ENCODE measurements around the gene USP6.

The USP6 gene

DNA sequence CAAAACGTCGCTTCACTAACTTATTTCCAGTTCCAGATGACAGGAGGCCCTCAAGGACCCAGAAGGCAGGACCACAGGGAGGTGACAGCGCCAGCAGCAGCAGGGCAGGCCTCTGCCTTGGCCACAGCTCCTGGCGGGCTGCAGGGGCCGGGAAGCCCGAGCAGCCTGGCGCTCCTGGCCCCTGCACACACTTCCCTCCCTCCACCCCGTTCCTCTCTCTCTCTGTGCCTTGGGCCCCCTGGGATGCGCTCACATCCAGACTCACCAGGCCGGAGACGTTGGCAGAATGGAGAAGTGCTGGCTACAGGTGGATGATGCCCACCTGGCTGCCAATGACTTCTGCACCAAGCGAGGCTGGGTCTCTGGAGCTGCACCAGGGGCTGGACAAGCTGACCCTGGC lies 63.2 kb downstream of the USP6 start:
- Histone ChIP-seq H2AK5ac (ENCODE audit: low read length, severe bottlenecking) (no peak overlapping the region), H2BK5ac (ENCODE audit: low read depth, low read length, poor library complexity, severe bottlenecking) (no peak overlapping the region), H4K91ac (ENCODE audit: low read length) (no peak overlapping the region), H3K9ac (ENCODE audit: low read length) (no peak overlapping the region), H3K4me1 (ENCODE audit: control insufficient read depth, insufficient read depth, low read depth, low read length) (no peaks in the 10 kb centered on the region), H3K9me3 (ENCODE audit: control insufficient read depth, low read length) (peaks cover 86% of the 10 kb centered on the region), H2BK12ac (ENCODE audit: low read length in 2 of 2) (no peak overlapping the region), H3K4me3 (ENCODE audit: insufficient read depth in 1 of 2, low read depth in 1 of 2, low read length in 2 of 2) (peak overlapping the region in 1 of 2 experiments; percentile 60), H4K8ac (ENCODE audit: low read length) (no peak overlapping the region), H3K36me3 (ENCODE audit: control insufficient read depth in 1 of 2, insufficient read depth in 2 of 2, low read depth in 1 of 2, low read length in 2 of 2) (peaks cover 16 to 31% of the 10 kb centered on the region in 2 experiments), H3K27me3 (ENCODE audit: control insufficient read depth in 1 of 2, insufficient read depth in 1 of 2, low read length in 2 of 2) (no peaks in the 10 kb centered on the region), H3K14ac (ENCODE audit: low read length in 2 of 2) (no peak overlapping the region), H3K18ac (ENCODE audit: low read depth in 1 of 2, low read length in 2 of 2) (no peak overlapping the region), H2AFZ (ENCODE audit: low read depth, low read length) (no peak overlapping the region), H3K23ac (ENCODE audit: low read length in 2 of 2) (no peak overlapping the region), H3K4ac (ENCODE audit: low read depth in 1 of 2, low read length in 2 of 2) (no peak overlapping the region), H2BK120ac (ENCODE audit: low read depth, low read length) (no peak overlapping the region), H3K79me1 (replicated peaks; ENCODE audit: low read length, poor library complexity, severe bottlenecking) (peaks cover 4% of the 10 kb centered on the region), H3K27ac (ENCODE audit: low read length, poor library complexity, severe bottlenecking) (no peak overlapping the region), H3K4me2 (ENCODE audit: low read length, poor library complexity, severe bottlenecking) (no peak overlapping the region), H2BK15ac (ENCODE audit: low read depth, poor library complexity, severe bottlenecking) (no peak overlapping the region)
- DNase-seq, result no peak
- WGBS, result 93% methylated on average over 12 of the region's 12 CpGs

GRCh38 chr17:5181509-5182305 lies 65.9 kb downstream of the USP6 start:
- Histone ChIP-seq H2BK12ac (ENCODE audit: low read length in 2 of 2) (no peak overlapping the region), H2BK5ac (ENCODE audit: low read depth, low read length, poor library complexity, severe bottlenecking) (no peak overlapping the region), H3K4me3 (ENCODE audit: insufficient read depth in 1 of 2, low read depth in 1 of 2, low read length in 2 of 2) (peak overlapping the region in 1 of 2 experiments; percentile 60), H2AK5ac (ENCODE audit: low read length, severe bottlenecking) (no peak overlapping the region), H3K9me3 (ENCODE audit: control insufficient read depth, low read length) (peaks cover 97% of the 10 kb centered on the region), H3K4me1 (ENCODE audit: control insufficient read depth, insufficient read depth, low read depth, low read length) (no peaks in the 10 kb centered on the region), H3K36me3 (ENCODE audit: control insufficient read depth in 1 of 2, insufficient read depth in 2 of 2, low read depth in 1 of 2, low read length in 2 of 2) (peaks cover 19 to 34% of the 10 kb centered on the region in 2 experiments), H3K4ac (ENCODE audit: low read depth in 1 of 2, low read length in 2 of 2) (no peak overlapping the region), H3K4me2 (ENCODE audit: low read length, poor library complexity, severe bottlenecking) (no peak overlapping the region), H3K18ac (ENCODE audit: low read depth in 1 of 2, low read length in 2 of 2) (no peak overlapping the region), H2BK15ac (ENCODE audit: low read depth, poor library complexity, severe bottlenecking) (no peak overlapping the region), H3K23ac (ENCODE audit: low read length in 2 of 2) (no peak overlapping the region), H2BK120ac (ENCODE audit: low read depth, low read length) (no peak overlapping the region), H3K79me1 (replicated peaks; ENCODE audit: low read length, poor library complexity, severe bottlenecking) (peaks cover 6% of the 10 kb centered on the region), H4K91ac (ENCODE audit: low read length) (no peak overlapping the region), H2AFZ (ENCODE audit: low read depth, low read length) (no peak overlapping the region), H3K9ac (ENCODE audit: low read length) (no peak overlapping the region), H3K14ac (ENCODE audit: low read length in 2 of 2) (no peak overlapping the region), H3K27me3 (ENCODE audit: control insufficient read depth in 1 of 2, insufficient read depth in 1 of 2, low read length in 2 of 2) (no peaks in the 10 kb centered on the region), H3K27ac (ENCODE audit: low read length, poor library complexity, severe bottlenecking) (no peak overlapping the region), H4K8ac (ENCODE audit: low read length) (no peak overlapping the region)
- 94% methylated on average over 3 of the region's 10 CpGs for WGBS
- DNase-seq, result no peak

DNA sequence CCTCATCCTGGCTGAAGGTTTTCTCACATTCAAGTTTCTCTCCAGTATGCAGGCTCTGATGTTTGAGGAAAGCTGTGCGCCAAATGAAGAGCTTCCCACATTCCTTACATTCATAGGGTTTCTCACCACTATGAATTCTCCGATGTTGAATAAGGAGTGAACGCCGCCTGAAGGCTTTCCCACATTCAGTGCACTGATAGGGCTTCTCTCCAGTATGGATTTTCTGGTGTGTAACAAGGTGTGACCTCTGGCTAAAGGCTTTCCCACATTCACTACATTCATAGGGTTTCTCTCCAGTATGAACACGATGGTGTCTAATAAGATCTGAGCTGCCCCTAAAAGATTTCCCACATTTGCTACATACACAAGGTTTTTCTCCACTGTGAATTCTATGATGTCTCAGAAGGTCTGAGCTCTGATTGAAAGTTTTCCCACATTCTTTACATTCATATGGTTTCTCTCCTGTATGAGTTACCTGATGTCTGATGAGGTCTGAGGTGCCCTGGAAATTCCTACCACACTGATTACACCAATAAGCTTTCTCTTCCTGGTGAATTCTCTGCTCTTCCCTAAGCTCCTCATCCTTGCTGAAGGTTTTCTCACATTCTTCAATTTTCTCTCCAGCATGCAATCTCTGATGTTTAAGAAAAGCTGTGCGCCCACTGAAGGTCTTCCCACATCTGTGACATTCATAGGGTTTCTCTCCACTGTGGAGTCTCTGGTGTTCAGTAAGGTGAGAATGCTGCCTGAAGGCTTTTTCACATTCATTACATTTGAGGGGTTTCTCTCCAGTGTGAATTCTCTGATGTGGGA lies 67.0 kb downstream of the USP6 start:
- peaks cover 7% of the 10 kb centered on the region for H3K79me1 ChIP-seq (replicated peaks; ENCODE audit: low read length, poor library complexity, severe bottlenecking)
- no peak overlapping the region for H3K23ac ChIP-seq (ENCODE audit: low read length in 2 of 2)
- H2BK5ac ChIP-seq (ENCODE audit: low read depth, low read length, poor library complexity, severe bottlenecking), result no peak overlapping the region
- DNase-seq, result no peak
- H3K36me3 ChIP-seq (ENCODE audit: control insufficient read depth in 1 of 2, insufficient read depth in 2 of 2, low read depth in 1 of 2, low read length in 2 of 2), result peaks cover 19 to 44% of the 10 kb centered on the region in 2 experiments
- H2BK15ac ChIP-seq (ENCODE audit: low read depth, poor library complexity, severe bottlenecking), result no peak overlapping the region
- H4K8ac ChIP-seq (ENCODE audit: low read length), result no peak overlapping the region
- H3K4me3 ChIP-seq (ENCODE audit: insufficient read depth in 1 of 2, low read depth in 1 of 2, low read length in 2 of 2), result peak overlapping the region in 1 of 2 experiments; percentile 60
- no peak overlapping the region for H2BK12ac ChIP-seq (ENCODE audit: low read length in 2 of 2)
- H2AFZ ChIP-seq (ENCODE audit: low read depth, low read length), result no peak overlapping the region
- peaks cover 98% of the 10 kb centered on the region for H3K9me3 ChIP-seq (ENCODE audit: control insufficient read depth, low read length)
- no peak overlapping the region for H3K27ac ChIP-seq (ENCODE audit: low read length, poor library complexity, severe bottlenecking)
- no peak overlapping the region for H3K18ac ChIP-seq (ENCODE audit: low read depth in 1 of 2, low read length in 2 of 2)
- H3K27me3 ChIP-seq (ENCODE audit: control insufficient read depth in 1 of 2, insufficient read depth in 1 of 2, low read length in 2 of 2), result no peaks in the 10 kb centered on the region
- H3K9ac ChIP-seq (ENCODE audit: low read length), result no peak overlapping the region
- no peak overlapping the region for H3K14ac ChIP-seq (ENCODE audit: low read length in 2 of 2)
- 96% methylated on average over 4 of the region's 6 CpGs for WGBS
- no peak overlapping the region for H2AK5ac ChIP-seq (ENCODE audit: low read length, severe bottlenecking)
- H3K4ac ChIP-seq (ENCODE audit: low read depth in 1 of 2, low read length in 2 of 2), result no peak overlapping the region
- H2BK120ac ChIP-seq (ENCODE audit: low read depth, low read length), result no peak overlapping the region
- no peak overlapping the region for H3K4me2 ChIP-seq (ENCODE audit: low read length, poor library complexity, severe bottlenecking)
- H4K91ac ChIP-seq (ENCODE audit: low read length), result no peak overlapping the region
- no peaks in the 10 kb centered on the region for H3K4me1 ChIP-seq (ENCODE audit: control insufficient read depth, insufficient read depth, low read depth, low read length)

DNA sequence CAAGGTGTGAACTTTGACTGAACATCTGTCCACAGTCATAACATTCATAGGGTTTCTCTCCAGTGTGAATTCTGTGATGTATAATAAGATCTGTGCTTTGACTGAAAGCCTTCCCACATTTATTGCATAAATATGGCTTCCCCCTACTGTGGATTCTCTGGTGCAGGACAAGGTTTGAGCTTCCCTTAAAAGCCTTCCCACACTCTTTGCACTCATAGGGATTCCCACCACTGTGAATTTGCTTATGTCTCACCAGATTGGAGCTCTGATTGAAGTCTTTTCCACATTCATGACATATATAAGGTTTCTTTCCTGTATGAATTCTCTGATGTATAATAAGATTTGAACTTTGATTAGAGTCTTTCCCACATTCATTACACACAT lies 67.6 kb downstream of the USP6 start:
- Histone ChIP-seq H3K4me3 (ENCODE audit: insufficient read depth in 1 of 2, low read depth in 1 of 2, low read length in 2 of 2) (peak overlapping the region in 1 of 2 experiments; percentile 60), H2BK5ac (ENCODE audit: low read depth, low read length, poor library complexity, severe bottlenecking) (no peak overlapping the region), H3K79me1 (replicated peaks; ENCODE audit: low read length, poor library complexity, severe bottlenecking) (peaks cover 9% of the 10 kb centered on the region), H3K14ac (ENCODE audit: low read length in 2 of 2) (no peak overlapping the region), H3K4me1 (ENCODE audit: control insufficient read depth, insufficient read depth, low read depth, low read length) (no peaks in the 10 kb centered on the region), H2AK5ac (ENCODE audit: low read length, severe bottlenecking) (no peak overlapping the region), H3K9ac (ENCODE audit: low read length) (no peak overlapping the region), H3K27ac (ENCODE audit: low read length, poor library complexity, severe bottlenecking) (no peak overlapping the region), H3K27me3 (ENCODE audit: control insufficient read depth in 1 of 2, insufficient read depth in 1 of 2, low read length in 2 of 2) (no peaks in the 10 kb centered on the region), H3K23ac (ENCODE audit: low read length in 2 of 2) (no peak overlapping the region), H3K4ac (ENCODE audit: low read depth in 1 of 2, low read length in 2 of 2) (no peak overlapping the region), H2AFZ (ENCODE audit: low read depth, low read length) (no peak overlapping the region), H3K18ac (ENCODE audit: low read depth in 1 of 2, low read length in 2 of 2) (no peak overlapping the region), H2BK120ac (ENCODE audit: low read depth, low read length) (no peak overlapping the region), H4K8ac (ENCODE audit: low read length) (no peak overlapping the region), H3K9me3 (ENCODE audit: control insufficient read depth, low read length) (peaks cover 99% of the 10 kb centered on the region), H3K4me2 (ENCODE audit: low read length, poor library complexity, severe bottlenecking) (no peak overlapping the region), H3K36me3 (ENCODE audit: control insufficient read depth in 1 of 2, insufficient read depth in 2 of 2, low read depth in 1 of 2, low read length in 2 of 2) (peaks cover 20 to 46% of the 10 kb centered on the region in 2 experiments), H2BK15ac (ENCODE audit: low read depth, poor library complexity, severe bottlenecking) (no peak overlapping the region), H4K91ac (ENCODE audit: low read length) (no peak overlapping the region), H2BK12ac (ENCODE audit: low read length in 2 of 2) (no peak overlapping the region)
- DNase-seq, result no peak

Data from mesenchymal stem cell (in vitro differentiated cells and primary cell).